ENCODE data around the gene HIPK2.

Gene HIPK2

GRCh38 chr7:139782932-139783331 lies 5.1 kb upstream of the HIPK2 start:
- no peak for DNase-seq

- DNase-seq, result no peak
Measured at GRCh38 chr7:139777133-139777891, 486 bp downstream of the HIPK2 start.

GRCh38 chr7:139776486-139777132 lies 1.2 kb downstream of the HIPK2 start:
- no peak for DNase-seq

GRCh38 chr7:139775829-139776266 lies 1.9 kb downstream of the HIPK2 start:
- peak; percentile 21 for DNase-seq

- DNase-seq, result no peak
Measured at GRCh38 chr7:139774376-139774775, 3.4 kb downstream of the HIPK2 start.

GRCh38 chr7:139773371-139773770 lies 4.4 kb downstream of the HIPK2 start:
- no peak for DNase-seq

GRCh38 chr7:139772873-139773272 lies 4.9 kb downstream of the HIPK2 start:
- no peak for DNase-seq

GRCh38 chr7:139772115-139772514 lies 5.7 kb downstream of the HIPK2 start:
- no peak for DNase-seq

- DNase-seq, result no peak
Measured at GRCh38 chr7:139771001-139771956, 6.5 kb downstream of the HIPK2 start.

- no peak for DNase-seq
Measured at GRCh38 chr7:139769761-139770160, 8.0 kb downstream of the HIPK2 start.

GRCh38 chr7:139769066-139769465 lies 8.7 kb downstream of the HIPK2 start:
- DNase-seq, result no peak

- DNase-seq, result no peak
Measured at GRCh38 chr7:139768249-139768824, 9.5 kb downstream of the HIPK2 start.

GRCh38 chr7:139767561-139767982 lies 10.2 kb downstream of the HIPK2 start:
- no peak for DNase-seq

GRCh38 chr7:139765143-139765542 lies 12.7 kb downstream of the HIPK2 start:
- no peak for DNase-seq

GRCh38 chr7:139763330-139763729 lies 14.5 kb downstream of the HIPK2 start:
- DNase-seq, result no peak

- DNase-seq, result no peak
Measured at GRCh38 chr7:139762886-139763285, 14.9 kb downstream of the HIPK2 start.

GRCh38 chr7:139758388-139758787 lies 19.4 kb downstream of the HIPK2 start:
- no peak for DNase-seq

GRCh38 chr7:139757968-139758367 lies 19.8 kb downstream of the HIPK2 start:
- DNase-seq, result no peak

- no peak for DNase-seq
Measured at GRCh38 chr7:139753693-139754111, 24.1 kb downstream of the HIPK2 start.

GRCh38 chr7:139753081-139753692 lies 24.6 kb downstream of the HIPK2 start:
- peak; percentile 4 for DNase-seq

GRCh38 chr7:139752604-139753003 lies 25.2 kb downstream of the HIPK2 start:
- no peak for DNase-seq

- DNase-seq, result no peak
Measured at GRCh38 chr7:139752148-139752547, 25.6 kb downstream of the HIPK2 start.

Data from SHP77 treated with DMSO at 0.1 percent for 48 hours (cell line).